ENCODE measurements around the gene SPATS2L.

DNA sequence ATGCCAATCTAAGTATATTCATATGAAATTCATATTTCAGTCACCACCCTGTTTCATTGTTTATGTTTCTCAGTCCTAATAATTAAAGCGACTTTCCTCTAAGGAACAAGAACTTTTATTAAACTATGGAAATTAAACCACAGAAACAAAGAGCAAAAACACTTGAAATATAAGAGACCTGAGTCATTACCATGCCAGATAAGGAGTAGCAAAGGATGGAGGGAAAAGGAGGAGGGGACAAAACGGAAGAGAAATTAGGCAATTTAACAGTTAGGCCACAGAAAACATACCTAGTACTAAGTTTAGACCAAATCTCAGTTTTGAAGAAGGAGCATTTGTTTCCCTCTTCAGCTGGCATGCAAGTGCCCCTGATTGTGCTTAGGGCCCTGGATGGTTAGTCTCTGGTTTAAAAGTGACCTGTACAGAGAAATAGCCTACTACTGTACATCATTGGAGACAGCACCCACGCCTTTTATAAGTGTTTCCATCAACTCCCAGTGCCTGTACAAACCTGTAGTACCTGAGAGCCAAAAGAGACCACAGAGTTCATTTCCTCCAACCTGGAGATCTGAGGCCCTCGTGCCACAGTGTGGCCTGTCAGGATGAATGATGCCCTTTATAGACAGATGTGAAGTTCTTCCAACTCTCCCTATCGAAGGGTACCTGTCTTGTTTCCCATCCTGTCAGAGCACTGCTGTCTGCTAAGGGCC is 74.5 kb downstream of the SPATS2L start:
- TF ChIP-seq ZNF274 (IDR thresholded peaks at IDR 0.05; ENCODE audit: low read depth, low read length) (no peak), YY1 (IDR thresholded peaks at IDR 0.05; ENCODE audit: insufficient read depth, insufficient read length) (no peak)

All from NT2/D1 (cell line).